ENCODE results near the gene ALKBH4.
"Not testable (repeated sequence)": the region's sequence is repeated elsewhere in the genome, so short reads cannot be mapped to it uniquely, and the experiment has no call there.

DNA sequence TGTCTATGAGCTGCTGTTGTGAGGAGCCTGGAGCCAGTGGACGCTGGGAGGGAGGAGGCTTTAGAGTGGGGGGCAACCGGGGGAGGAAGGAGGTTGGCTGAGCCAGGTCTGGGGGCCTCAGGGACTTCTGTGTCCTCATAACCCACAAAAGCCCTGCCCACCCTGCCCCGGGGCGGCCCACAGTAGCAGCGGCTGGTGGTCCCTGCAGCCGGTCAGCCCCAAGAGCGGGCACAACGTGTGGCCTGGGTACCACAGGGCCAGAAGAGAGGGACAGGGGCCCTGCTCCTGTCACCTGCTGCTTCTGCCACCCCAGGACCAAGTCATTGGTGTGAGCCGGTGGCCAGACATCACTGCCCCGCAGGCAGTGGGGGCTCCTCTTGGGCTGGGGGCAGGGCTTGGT, 17.3 kb upstream of the ALKBH4 start:
- TF ChIP-seq TAF1, POLR2A, POLR2AphosphoS5 (IDR thresholded peaks at IDR 0.05; ENCODE audit: low read depth, low read length): not testable (repeated sequence)
